Astrocyte (in vitro differentiated cells and primary cell): ENCODE measurements around the gene BHLHE23. TPM values are rescaled to one million over a fixed set of nuclear protein-coding genes. Genes with fewer than 3 reads are reported as not detected.
"Not testable (repeated sequence)": the region's sequence is repeated elsewhere in the genome, so short reads cannot be mapped to it uniquely, and the experiment has no call there.

Experiments used
- DNase-seq: peaks from one replicate; pipeline ENCODE4 v3.0.0-alpha.2; 2010; ENCODE audit warnings: low read depth
- FAIRE-seq: peaks from 2 replicates; lab custom pipeline; 2011; peaks lifted over from hg19 to GRCh38; lab: Jason Lieb, UNC
- H2AFZ ChIP-seq: 2 replicates; pipeline ENCODE4 v1.6.0; 2012; ENCODE audit warnings: low read depth, low read length, inconsistent platforms
- H3K27ac ChIP-seq: 2 replicates; pipeline ENCODE4 v1.5.1; 2011; ENCODE audit warnings: low read depth, low read length, inconsistent platforms
- H3K27me3 ChIP-seq: 2 replicates; pipeline ENCODE4 v1.6.0; 2011; ENCODE audit warnings: low read length, inconsistent platforms; ENCODE audit not compliant: insufficient read depth
- H3K36me3 ChIP-seq: 2 replicates; pipeline ENCODE4 v1.5.1; 2011; ENCODE audit warnings: low read length, inconsistent platforms; ENCODE audit not compliant: insufficient read depth
- H3K4me1 ChIP-seq: 2 replicates; pipeline ENCODE4 v1.5.1; 2011; ENCODE audit warnings: low read length, inconsistent platforms; ENCODE audit not compliant: insufficient read depth
- H3K4me2 ChIP-seq: 2 replicates; pipeline ENCODE4 v1.6.0; 2012; ENCODE audit warnings: low read length, inconsistent platforms
- H3K4me3 ChIP-seq: 2 replicates; pipeline ENCODE4 v1.5.1; 2011; ENCODE audit warnings: low read depth, mild to moderate bottlenecking, low read length, inconsistent platforms; ENCODE audit not compliant: insufficient read depth
- H3K79me2 ChIP-seq: 2 replicates; pipeline ENCODE4 v1.6.0; 2012; ENCODE audit warnings: mild to moderate bottlenecking, low read length, inconsistent platforms; ENCODE audit not compliant: insufficient read depth
- H3K9ac ChIP-seq: 2 replicates; pipeline ENCODE4 v1.6.0; 2012; ENCODE audit warnings: mild to moderate bottlenecking, low read length, inconsistent platforms
- H3K9me3 ChIP-seq: 2 replicates; pipeline ENCODE4 v1.5.1; 2012; ENCODE audit warnings: low read depth, mild to moderate bottlenecking, low read length, inconsistent platforms; ENCODE audit not compliant: insufficient read depth
- H4K20me1 ChIP-seq: 2 replicates; pipeline ENCODE4 v1.6.0; 2012; ENCODE audit warnings: low read length, inconsistent platforms; ENCODE audit not compliant: insufficient read depth
- H3K27ac Mint-ChIP-seq: one replicate; pipeline ENCODE4 v1.8.0; 2021; ENCODE audit warnings: mild to moderate bottlenecking, mixed read lengths; ENCODE audit not compliant: unreplicated experiment
- H3K27me3 Mint-ChIP-seq: one replicate; pipeline ENCODE4 v1.8.0; 2021; ENCODE audit warnings: low read depth, mixed read lengths; ENCODE audit not compliant: unreplicated experiment
- H3K36me3 Mint-ChIP-seq: one replicate; pipeline ENCODE4 v1.8.0; 2021; ENCODE audit warnings: low read depth, mixed read lengths; ENCODE audit not compliant: unreplicated experiment
- H3K4me1 Mint-ChIP-seq: one replicate; pipeline ENCODE4 v1.8.0; 2021; ENCODE audit warnings: low read depth, mixed read lengths; ENCODE audit not compliant: unreplicated experiment
- H3K4me3 Mint-ChIP-seq: one replicate; pipeline ENCODE4 v1.8.0; 2021; ENCODE audit warnings: mild to moderate bottlenecking, moderate library complexity, mixed read lengths; ENCODE audit not compliant: unreplicated experiment
- H3K9me3 Mint-ChIP-seq: one replicate; pipeline ENCODE4 v1.8.0; 2021; ENCODE audit warnings: mild to moderate bottlenecking, mixed read lengths; ENCODE audit not compliant: unreplicated experiment
- CTCF ChIP-seq: IDR thresholded peaks from 2 replicates; pipeline ENCODE4 v1.5.1; 2011; ENCODE audit warnings: low read depth, mild to moderate bottlenecking, inconsistent platforms, low read length, moderate library complexity; ENCODE audit not compliant: insufficient read depth
- EZH2 ChIP-seq: IDR thresholded peaks from 2 replicates; pipeline ENCODE4 v1.6.1; 2012; ENCODE audit warnings: mild to moderate bottlenecking, low read length, inconsistent platforms; ENCODE audit not compliant: insufficient read depth
- total RNA-seq: library from RNA; stranded (reverse); gene quantifications from 2 replicates; pipeline ENCODE4 v1.2.1, GENCODE V29; 2021

Gene BHLHE23
- total RNA-seq, 1 donor from 2014 or later: not detected

GRCh38 chr20:62962221-62962879 lies 44.4 kb downstream of the BHLHE23 start:
- Mint-ChIP-seq H3K4me1 (no peaks in the 10 kb centered on the region), H3K36me3 (peaks cover 6% of the 10 kb centered on the region), H3K4me3 (no peak overlapping the region), H3K27me3 (peaks cover 13% of the 10 kb centered on the region), H3K9me3 (no peaks in the 10 kb centered on the region), H3K27ac (no peak overlapping the region)
- H3K4me2 ChIP-seq: no peak overlapping the region
- no peaks in the 10 kb centered on the region for H3K27me3 ChIP-seq
- no peak overlapping the region for H3K27ac ChIP-seq
- H3K4me1 ChIP-seq: no peaks in the 10 kb centered on the region
- H3K9me3 ChIP-seq: no peaks in the 10 kb centered on the region
- H2AFZ ChIP-seq: no peak overlapping the region
- H3K4me3 ChIP-seq: no peak overlapping the region
- DNase-seq (no peak), FAIRE-seq (no peak)
- no peaks in the 10 kb centered on the region for H4K20me1 ChIP-seq
- no peak overlapping the region for H3K9ac ChIP-seq
- no peak for TF ChIP-seq EZH2
- TF ChIP-seq CTCF: no peak
- H3K36me3 ChIP-seq: no peaks in the 10 kb centered on the region
- no peaks in the 10 kb centered on the region for H3K79me2 ChIP-seq

DNA sequence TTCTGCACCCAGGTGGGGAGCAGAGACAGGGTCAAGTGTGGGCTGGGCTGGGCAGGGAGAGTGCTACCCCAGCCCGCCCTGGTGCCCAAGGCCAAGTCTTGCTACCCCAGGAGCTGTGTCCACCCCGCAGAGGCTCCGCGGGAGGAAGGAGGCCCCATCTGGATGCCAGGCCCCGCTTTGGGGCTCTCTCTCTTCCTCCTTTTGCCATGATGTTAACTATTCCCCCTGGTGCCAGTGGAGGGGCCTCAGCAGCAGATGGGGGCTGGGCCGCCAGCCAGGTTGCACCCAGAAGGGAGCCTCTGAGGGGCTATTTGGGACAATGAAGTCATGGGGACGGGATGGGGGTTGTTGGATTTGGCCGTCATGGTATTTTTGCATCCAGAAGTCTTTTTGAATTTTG lies 45.0 kb downstream of the BHLHE23 start:
- H2AFZ ChIP-seq: no peak overlapping the region
- H4K20me1 ChIP-seq: no peaks in the 10 kb centered on the region
- TF ChIP-seq CTCF (no peak), EZH2 (no peak)
- no peaks in the 10 kb centered on the region for H3K36me3 ChIP-seq
- DNase-seq (no peak), FAIRE-seq (no peak)
- peaks cover 13% of the 10 kb centered on the region for H3K27me3 Mint-ChIP-seq
- no peak overlapping the region for H3K4me2 ChIP-seq
- no peak overlapping the region for H3K9ac ChIP-seq
- no peaks in the 10 kb centered on the region for H3K9me3 ChIP-seq
- H3K27ac ChIP-seq: no peak overlapping the region
- peaks cover 6% of the 10 kb centered on the region for H3K36me3 Mint-ChIP-seq
- no peak overlapping the region for H3K27ac Mint-ChIP-seq
- H3K79me2 ChIP-seq: no peaks in the 10 kb centered on the region
- no peaks in the 10 kb centered on the region for H3K4me1 ChIP-seq
- H3K4me3 Mint-ChIP-seq: no peak overlapping the region
- H3K27me3 ChIP-seq: no peaks in the 10 kb centered on the region
- H3K4me1 Mint-ChIP-seq: no peaks in the 10 kb centered on the region
- H3K9me3 Mint-ChIP-seq: no peaks in the 10 kb centered on the region
- H3K4me3 ChIP-seq: no peak overlapping the region

GRCh38 chr20:62961310-62961783 lies 45.4 kb downstream of the BHLHE23 start:
- Histone ChIP-seq H3K79me2 (no peaks in the 10 kb centered on the region), H2AFZ (no peak overlapping the region), H3K27me3 (no peaks in the 10 kb centered on the region), H4K20me1 (no peaks in the 10 kb centered on the region), H3K4me3 (no peak overlapping the region), H3K9me3 (no peaks in the 10 kb centered on the region), H3K9ac (no peak overlapping the region), H3K27ac (no peak overlapping the region), H3K4me1 (no peaks in the 10 kb centered on the region), H3K36me3 (no peaks in the 10 kb centered on the region), H3K4me2 (no peak overlapping the region)
- H3K4me1 Mint-ChIP-seq: peaks cover under 1% of the 10 kb centered on the region
- H3K9me3 Mint-ChIP-seq: no peaks in the 10 kb centered on the region
- no peak overlapping the region for H3K27ac Mint-ChIP-seq
- FAIRE-seq: no peak
- DNase-seq: no peak
- peaks cover 6% of the 10 kb centered on the region for H3K36me3 Mint-ChIP-seq
- H3K27me3 Mint-ChIP-seq: peaks cover 13% of the 10 kb centered on the region
- H3K4me3 Mint-ChIP-seq: no peak overlapping the region
- TF ChIP-seq CTCF (no peak), EZH2 (no peak)

- not testable (repeated sequence) for DNase-seq, FAIRE-seq, H3K4me2 ChIP-seq
These were observed 46.1 kb downstream of the BHLHE23 start for GRCh38 chr20:62960446-62961309.

More at GRCh38 chr20:62960446-62961309, 46.1 kb downstream of the BHLHE23 start:
- not testable (repeated sequence) for H3K9me3 ChIP-seq, H3K4me1 ChIP-seq, H3K4me3 ChIP-seq, H3K27ac Mint-ChIP-seq, H3K4me3 Mint-ChIP-seq, H3K4me1 Mint-ChIP-seq, H3K36me3 ChIP-seq, H3K27ac ChIP-seq, H4K20me1 ChIP-seq, H3K36me3 Mint-ChIP-seq, H3K9me3 Mint-ChIP-seq, H3K79me2 ChIP-seq, H3K9ac ChIP-seq, H3K27me3 ChIP-seq, H2AFZ ChIP-seq
- H3K27me3 Mint-ChIP-seq: peaks cover 12% of the 10 kb centered on the region
